HTR-8/SVneo (cell line): ENCODE measurements around the gene ATP11A.
A peak's percentile ranks its signal among the peaks of the same experiment; 100 is the strongest.

Experiments
- DNase-seq: peaks from one replicate; pipeline ENCODE4 v3.0.0; 2011; ENCODE audit warnings: low spot score, mixed read lengths; ENCODE audit not compliant: insufficient read length
- FAIRE-seq: peaks from 2 replicates; lab custom pipeline; 2011; peaks lifted over from hg19 to GRCh38; lab: Jason Lieb, UNC

ATP11A gene

DNA sequence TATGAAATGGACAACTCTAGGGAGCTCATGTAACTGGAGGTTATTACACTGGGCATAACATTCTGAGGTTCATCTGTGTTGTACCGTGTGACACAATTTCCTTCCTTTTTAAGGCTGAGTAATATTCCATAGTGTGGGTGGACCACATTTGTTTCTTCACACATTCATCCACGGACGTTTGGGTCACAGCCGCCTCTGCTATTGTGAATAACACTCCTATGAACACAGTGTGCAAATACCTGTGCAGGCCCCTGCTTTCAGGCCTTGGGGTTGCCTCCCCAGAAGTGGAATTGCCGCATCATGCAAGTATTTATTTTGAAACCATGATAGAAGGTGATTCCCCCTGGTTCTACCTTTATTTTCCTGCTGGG lies 215.8 kb downstream of the ATP11A start:
- no peak for FAIRE-seq

DNA sequence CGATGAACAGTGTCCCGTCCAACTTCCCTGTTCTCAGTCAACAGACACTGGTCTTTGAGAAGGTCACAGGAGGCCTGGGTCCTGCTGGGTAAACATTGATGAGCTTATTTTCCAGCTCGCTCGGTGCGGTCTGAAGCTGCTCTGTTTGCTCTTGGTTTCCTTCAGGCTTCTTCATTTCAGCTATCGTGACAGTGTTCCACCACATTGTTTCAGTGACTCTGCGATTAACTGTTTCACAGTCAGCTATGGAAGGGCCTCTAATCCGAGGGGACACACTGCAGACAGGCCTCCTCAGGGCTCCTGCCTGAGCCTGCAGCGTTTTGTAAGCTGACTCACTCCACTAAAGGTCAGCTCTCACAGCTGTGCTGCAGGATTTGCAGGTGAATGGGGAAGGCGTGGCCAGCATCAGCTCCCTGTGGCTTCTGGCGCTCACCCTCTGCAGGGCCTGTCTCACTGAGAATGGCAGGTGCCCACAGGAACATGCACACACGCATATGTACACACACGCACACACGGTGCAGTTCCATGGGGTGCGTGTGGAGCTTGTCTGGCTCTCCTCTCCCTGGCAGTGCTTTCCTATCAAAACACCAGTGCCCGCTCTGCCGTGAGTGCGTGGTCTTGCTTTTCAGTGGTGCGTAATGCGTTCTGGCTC lies 216.3 kb downstream of the ATP11A start:
- DNase-seq (no peak), FAIRE-seq (no peak)

More for the DNA sequence above, 215.8 kb downstream of the ATP11A start:
- no peak for DNase-seq

DNA sequence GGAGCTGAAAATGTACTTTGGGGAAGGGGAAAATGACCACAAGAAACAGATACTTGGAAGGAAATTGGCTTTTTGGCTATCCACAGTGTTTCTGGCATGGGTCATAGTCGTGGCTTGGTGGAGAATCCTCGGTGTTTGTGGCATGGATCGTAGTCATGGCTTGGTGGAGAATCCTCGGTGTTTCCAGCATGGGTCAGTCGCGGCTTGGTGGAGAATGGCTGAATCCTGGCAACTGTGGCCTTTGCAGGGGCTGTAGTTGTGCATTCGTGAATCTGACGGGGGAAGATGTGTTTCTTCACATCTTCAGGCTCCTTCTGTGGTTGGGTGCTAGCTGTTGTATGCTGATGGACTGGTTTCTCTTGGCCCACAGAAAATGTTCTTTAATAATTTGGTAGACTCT lies 217.4 kb downstream of the ATP11A start:
- DNase-seq (no peak), FAIRE-seq (no peak)

DNA sequence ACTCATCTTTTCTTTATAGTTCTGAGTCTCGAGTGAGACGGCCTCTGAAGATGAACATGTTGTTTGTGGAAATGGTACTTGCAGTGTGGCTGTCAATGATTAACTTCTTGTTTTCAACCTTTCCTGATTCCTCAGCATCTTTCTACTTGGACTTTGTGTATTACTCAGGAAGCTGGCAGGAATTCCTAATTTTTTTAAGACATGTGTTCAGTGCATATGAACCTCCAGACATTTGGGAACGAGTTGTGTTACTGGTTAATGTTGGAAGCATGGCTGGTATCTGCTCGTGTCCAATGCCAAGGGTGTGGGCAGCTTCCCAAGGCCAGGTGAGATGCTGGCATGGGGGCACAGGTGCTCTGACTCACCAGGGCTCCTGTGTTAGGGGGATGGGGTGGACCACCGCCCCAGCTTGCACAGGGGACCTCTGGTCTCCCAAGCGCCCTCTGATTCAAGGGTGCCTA lies 218.1 kb downstream of the ATP11A start:
- DNase-seq = no peak

DNA sequence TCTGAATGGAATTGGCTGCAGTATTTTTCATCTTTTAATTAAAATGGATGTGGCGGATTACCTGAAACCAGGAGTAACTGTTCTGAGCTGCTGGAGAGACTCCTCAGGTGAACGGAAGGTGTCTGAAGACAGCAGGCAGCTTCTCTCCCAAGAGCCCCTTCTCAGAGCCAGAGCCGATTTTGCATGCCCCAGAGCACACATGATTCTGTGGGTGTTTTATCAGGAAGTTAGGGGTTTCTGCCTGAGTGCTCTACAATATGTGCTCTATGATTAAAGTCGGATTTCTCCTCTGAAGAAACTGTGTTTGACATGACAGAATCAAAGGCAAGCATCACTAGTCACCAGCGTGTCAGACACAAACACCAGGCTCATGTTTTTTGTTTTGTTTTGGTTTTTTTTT lies 218.5 kb downstream of the ATP11A start:
- FAIRE-seq = no peak
- DNase-seq = no peak

More for the DNA sequence above, 218.1 kb downstream of the ATP11A start:
- no peak for FAIRE-seq

DNA sequence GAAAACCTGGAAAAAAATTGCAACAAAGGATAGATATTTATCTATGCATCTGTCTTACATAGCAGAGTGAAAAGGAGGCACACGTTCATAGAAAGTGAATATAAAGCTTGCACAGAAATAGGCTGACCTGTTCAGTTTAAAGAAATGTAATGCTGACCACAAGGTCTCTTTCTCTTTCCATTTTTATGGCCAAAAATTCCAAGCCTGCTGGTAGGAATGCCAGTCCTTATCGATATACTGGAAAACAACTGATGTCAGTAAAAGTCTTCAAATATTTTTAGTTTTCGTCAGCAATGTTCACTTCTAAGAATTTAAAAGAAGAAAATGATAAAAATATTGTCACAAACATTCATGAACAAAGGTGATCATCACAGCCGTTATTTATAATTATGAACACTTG lies 220.2 kb downstream of the ATP11A start:
- DNase-seq (no peak), FAIRE-seq (no peak)

DNA sequence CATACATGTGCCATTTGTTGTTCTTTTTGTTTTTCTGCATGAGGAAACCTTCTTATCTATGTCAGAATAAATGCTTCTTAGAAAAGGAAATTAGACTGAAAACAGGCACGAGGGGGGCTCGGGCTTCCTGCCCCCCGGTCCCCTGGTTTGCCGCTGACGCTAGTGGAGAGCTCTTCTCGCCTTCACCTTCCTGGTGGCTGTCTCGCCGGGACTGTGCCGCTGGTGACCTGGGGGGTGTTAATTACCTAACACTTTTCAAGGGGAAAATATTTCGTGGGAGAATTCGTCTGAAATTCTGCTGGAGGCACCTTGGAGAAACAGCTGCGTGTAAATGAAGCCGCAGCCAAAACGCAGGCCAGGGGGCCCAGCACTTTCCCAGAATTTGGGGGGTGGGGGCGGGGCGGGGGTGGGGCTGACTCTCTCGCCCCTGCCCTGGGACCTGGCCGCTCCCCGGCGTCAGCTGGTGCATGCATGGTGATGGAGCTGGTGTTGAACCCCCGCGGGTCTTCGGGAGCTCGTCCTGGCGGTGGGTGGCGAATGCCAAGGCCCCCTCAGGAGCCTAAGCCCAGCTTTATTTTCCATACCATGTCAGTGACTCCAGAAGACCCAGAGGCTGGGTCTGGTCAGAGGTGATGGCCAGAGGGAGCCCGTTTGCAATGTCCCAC lies 220.9 kb downstream of the ATP11A start:
- DNase-seq (no peak), FAIRE-seq (no peak)

DNA sequence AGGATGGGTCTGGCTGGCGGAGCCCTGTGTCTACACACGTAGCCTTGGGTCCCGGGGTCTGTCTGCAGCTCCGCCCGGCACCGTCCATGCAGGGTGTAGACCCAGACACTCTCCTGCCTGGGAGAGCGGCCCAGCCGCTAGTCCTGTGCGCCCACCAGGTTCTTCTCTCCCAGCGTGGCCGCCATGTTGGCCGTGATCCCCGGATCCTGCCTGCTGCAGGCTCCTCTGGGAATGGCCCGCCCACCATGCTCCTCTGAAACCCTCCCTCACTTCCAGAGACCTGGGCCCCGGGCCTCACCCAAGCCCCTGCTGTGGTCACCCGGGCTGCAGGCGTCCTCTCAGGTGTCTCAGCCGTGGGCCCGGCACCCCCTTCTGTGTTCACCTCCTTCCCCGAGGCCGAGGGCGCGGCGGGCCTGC lies 221.5 kb downstream of the ATP11A start:
- FAIRE-seq = no peak

DNA sequence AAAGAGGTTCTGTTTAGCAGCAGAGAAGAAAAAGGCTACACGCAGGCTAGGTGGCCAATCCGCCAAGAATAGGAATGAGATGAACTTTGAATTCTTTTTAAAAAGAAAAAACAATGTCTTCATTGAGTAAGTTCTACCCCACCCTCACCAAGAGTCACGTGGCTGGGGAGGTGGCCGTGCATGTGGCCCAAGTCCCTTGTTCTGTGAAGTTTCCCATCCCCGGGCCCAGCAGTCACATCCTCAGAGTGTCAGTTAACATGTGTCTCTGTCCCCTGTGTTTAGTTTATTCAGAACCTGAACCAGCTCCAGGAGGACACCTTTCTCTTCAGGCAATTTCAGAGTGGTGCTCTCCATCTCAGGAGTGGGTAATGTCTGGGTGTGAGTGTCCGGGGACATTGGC lies 222.0 kb downstream of the ATP11A start:
- FAIRE-seq (no peak), DNase-seq (no peak)

More for the DNA sequence above, 221.5 kb downstream of the ATP11A start:
- DNase-seq = no peak

DNA sequence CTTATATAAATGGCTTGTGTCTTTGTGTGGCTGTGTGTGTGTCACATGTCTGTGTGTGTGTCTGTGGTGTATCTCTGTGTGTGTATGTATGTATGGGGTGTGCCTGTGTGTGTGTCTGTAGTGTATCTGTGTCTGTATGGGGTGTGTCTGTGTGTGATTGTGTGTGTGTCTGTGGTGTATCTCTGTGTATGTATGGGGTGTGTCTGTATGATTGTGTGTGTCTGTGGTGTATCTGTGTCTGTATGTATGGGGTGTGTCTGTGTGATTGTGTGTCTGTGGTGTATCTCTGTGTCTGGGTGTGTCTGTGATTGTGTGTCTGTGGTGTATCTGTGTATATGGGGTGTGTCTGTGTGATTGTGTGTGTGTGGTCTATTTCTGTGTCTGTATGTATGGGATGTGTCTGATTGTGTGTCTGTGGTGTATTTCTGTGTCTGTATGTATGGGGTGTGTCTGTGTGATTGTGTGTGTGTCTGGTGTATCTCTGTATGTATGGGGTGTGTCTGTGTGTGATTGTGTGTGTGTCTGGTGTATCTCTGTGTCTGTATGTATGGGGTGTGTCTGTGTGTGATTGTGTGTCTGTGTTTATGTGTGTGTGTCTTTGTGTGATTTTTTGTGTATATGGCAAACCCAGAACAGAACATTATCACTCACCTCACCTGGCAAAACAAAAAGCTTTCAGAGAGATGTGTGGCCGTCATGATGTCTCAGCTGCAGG lies 223.0 kb downstream of the ATP11A start:
- FAIRE-seq (peak; percentile 83), DNase-seq (no peak)

DNA sequence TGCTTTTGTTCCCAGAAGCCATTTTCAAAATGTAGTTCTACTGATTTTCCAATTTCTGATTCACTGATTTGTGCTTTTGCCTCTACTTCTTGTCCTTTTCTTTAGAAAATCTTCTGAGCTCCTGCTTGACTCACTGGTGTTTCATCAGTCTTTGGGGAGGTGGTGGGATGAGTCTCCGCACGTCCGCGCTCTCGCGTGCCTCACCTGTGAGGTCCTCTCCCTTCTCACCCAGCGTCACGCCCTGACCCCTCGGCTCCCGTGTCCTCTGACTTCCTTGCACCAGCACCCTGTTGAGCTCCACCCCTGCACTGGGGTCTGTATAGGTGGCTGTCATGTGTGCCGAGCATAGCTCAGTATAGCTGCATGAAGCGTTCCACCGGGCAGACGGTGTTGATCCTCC lies 226.5 kb downstream of the ATP11A start:
- FAIRE-seq (no peak), DNase-seq (no peak)

DNA sequence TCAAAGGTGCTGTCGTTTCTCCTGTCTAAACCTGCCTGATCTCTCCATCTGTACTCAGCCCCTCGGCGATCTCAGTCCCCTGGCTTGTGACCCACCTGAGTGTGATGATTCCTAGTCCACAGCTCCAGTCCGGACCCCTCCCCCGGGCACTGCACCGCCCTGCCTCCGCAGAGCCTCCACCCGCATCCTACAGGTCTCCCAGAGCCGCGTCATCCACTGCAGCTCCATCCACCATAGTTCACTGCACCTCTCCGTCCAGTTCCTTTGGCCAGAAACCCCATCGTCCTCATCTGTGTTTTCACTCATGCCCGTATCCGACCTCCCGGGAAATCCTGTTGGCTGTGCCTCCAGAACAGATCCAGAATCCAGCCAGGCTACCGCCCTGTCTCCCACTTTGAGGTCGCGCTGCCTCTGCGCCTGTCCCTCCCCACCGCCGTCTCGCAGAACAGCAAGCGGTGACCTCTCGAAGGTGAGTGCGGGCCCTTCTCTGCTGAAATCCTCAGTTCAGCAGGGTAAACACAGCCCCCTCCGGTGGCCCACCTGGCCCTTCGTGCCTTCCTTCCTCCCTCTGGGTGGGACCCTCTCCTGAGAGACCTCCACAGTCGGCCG lies 227.3 kb downstream of the ATP11A start:
- no peak for DNase-seq
- FAIRE-seq = no peak

DNA sequence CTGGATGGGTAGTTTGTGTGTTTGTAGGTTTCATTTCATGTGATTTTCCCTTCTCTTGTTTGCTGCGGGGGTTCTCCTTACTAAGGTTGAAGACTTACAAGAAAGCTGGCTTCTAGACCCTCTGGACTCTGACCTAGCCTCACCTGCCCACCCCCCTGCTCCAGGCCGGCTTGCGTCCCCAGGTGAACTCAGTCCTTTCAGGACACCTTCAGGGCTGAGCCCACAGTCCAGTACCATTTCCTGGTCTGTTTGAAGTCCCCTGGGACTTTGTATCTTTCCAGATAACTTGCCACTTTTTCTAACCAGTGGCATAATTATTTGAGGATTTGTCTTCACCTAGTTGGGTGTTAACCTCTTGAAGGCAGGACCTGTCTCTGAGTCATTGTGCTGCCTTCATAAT lies 227.9 kb downstream of the ATP11A start:
- DNase-seq = no peak
- FAIRE-seq = no peak

DNA sequence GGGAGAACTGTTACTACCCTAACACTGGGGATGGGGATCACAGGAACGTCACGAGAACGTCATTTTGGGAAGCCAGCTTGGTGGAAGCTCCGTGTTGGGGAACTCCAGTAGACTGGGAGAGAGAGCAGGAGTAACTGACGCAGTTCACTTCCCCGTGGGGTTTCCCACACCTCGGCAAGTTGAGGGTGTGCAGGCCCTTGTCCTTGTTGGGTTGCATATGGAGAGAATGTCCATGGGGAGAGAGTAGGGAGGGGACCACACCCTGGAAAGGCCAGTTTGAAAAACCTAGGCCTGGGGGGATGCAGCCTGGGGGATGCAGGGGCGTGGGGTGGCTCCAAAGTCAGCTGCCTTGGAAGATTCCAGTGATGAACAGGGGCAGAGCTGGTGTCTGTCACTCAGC lies 228.4 kb downstream of the ATP11A start:
- no peak for DNase-seq
- no peak for FAIRE-seq

DNA sequence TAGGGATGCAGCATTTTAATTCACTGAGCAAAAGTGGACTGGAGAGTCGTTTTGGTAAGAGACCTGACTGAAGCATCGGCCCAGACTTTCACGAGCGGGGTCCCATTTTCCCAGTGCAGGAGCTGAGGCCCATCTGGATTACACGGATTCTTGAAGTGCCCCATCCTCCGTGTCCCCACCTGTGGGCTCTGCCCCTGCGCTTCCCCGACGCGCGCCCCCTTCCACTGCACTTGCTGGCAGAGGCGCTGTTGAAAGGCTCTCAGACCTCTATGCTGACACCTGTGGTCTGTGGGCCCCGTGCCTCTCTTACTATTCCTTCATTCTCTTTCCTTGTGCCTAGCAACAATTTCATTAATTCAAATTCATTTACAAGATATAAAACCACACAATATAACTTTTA lies 228.9 kb downstream of the ATP11A start:
- no peak for DNase-seq
- no peak for FAIRE-seq

DNA sequence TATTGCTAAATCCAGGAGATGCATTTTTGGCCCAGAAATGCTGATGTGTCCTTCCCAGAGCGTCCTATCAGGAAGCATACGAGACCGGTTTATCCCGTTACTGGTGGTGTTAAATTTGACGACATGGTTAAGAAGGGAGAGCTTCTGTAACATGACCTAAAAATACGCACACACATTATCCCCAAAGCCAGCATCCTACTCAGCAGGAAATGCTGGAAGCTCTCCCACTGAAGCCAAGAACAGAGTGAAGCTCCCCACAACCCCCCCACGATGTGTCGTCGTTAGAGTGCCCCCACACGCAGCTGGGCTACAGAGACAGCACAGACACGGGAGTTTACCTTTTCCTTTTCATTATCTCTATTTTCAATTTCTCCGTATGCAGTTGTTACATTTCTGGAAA lies 234.1 kb downstream of the ATP11A start:
- FAIRE-seq (no peak), DNase-seq (no peak)

DNA sequence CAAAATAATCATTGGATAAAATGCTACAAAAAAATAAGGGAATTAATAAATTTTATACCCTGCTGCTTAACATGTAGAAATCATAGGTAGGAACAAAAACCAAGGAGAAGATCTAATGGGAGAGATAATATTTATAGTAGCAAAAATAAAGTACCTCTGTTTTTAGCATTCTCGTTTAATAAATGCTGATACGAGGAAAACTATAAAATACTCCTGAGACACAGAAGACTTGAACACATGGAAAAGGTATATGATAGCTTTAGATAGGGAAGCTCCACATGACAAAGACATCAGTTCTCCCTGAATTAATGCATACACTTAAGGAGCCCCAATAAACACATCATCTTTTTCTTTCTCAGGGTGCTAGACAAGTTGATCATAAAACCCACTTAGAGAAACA lies 234.5 kb downstream of the ATP11A start:
- DNase-seq = no peak
- no peak for FAIRE-seq

DNA sequence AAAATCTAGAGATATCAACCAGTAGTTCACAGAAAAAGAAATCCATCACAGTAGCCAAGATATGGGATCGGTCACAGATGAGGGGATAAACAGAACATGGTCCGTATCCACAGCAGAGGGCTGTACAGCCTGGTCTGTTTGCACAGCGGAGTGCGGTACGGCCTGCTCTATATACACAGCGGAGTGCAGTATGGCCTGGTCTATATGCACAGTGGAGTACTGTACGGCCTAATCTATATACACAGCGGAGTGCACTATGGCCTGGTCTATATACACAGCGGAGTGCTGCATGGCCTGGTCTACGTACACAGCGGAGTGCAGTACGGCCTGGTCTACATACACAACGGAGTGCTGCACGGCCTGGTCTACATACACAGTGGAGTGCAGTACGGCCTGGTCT lies 236.2 kb downstream of the ATP11A start:
- DNase-seq (no peak), FAIRE-seq (peak; percentile 13)

DNA sequence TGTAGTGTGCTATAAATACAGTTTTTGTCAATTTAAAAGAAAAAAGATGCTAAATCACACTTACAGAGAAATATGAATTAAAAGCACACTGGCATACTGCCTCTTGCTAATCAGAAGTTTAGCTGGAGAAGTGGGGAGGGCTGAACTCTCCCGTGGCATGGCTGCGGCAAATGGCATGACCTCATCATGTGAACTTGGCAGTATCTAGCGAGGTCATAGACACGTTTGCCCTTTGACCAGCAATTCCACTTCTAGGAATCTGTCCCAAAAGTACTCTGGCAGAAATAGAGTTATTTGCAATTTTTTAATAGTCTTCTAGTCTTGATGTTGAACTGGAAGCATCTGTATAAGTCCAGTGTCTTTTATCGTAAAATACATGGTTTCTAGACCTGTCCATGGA lies 237.2 kb downstream of the ATP11A start:
- FAIRE-seq = no peak
- no peak for DNase-seq

DNA sequence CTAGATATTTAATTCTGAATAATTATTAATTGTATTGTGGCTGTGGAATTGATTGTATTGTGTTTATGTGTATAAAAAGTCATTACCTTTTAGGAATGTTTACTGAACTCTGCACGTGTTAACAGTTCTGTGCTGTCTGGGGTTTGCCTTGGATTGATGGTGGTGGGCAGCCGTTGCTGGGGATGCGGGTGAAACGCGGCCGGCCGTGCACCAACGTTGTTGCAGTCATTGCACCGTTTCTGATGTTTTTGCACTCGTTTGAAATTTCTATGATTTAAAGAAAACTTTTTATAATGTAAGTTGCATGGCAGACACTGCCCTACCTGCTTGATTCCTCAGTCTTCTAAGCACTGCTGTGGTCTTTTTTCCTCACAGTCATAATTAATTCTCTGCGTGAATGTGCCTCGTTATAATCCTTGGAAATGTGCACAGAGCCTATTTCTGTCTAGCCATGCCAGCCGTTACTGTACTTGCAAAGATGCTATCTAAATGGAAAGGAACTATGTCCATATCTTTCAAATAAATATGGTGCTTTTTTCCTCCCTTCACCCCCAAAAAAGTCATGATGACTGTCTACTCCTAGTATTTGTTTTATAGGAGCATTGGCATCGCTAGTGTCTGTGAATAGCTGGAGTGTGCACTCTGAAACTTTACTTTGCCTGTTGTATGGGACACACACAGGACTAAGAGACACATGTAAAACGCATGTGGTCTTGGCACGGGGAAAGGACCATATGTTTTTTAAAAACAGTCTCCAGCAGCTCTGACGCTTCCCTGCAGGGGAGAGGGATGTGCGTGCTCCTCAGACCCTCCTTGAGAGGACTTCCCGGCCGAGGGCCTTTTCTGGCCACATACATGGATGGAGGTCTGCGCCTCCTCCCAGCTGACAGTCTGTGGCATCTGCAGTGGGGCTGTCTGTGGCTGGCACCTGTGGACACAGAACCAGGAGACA lies 238.5 kb downstream of the ATP11A start:
- no peak for FAIRE-seq
- no peak for DNase-seq
